PFSK-1 (cell line): ENCODE measurements around the gene HS1BP3.

Experiments used
- FOXP2 ChIP-seq: optimal IDR thresholded peaks from 2 replicates; pipeline ENCODE3; 2011; ENCODE audit warnings: borderline replicate concordance, control low read depth, inconsistent platforms; ENCODE audit not compliant: insufficient read depth; ENCODE audit errors: extremely low read length, extremely low read depth
- POLR2AphosphoS5 ChIP-seq: IDR thresholded peaks from 2 replicates; pipeline ENCODE4 v1.6.1; 2012; ENCODE audit warnings: low read depth, mild to moderate bottlenecking, control low read depth, low read length, moderate library complexity
- SIN3A ChIP-seq: IDR thresholded peaks from 2 replicates; pipeline ENCODE4 v1.6.1; 2012; ENCODE audit warnings: mild to moderate bottlenecking, low read length, moderate library complexity, borderline replicate concordance; ENCODE audit not compliant: insufficient read depth
- TAF1 ChIP-seq: IDR thresholded peaks from 2 replicates; pipeline ENCODE4 v1.6.1; 2012; ENCODE audit warnings: low read length, control low read depth, borderline replicate concordance; ENCODE audit not compliant: insufficient read depth
- TF ChIP-seq, protein P1 (sequence below), 2 experiments: IDR thresholded peaks; 2 replicates each; pipeline versions ENCODE4 v1.6.1 to v1.8.0; 2011 to 2012; ENCODE audit warnings: low read depth in 2 of 2, low read length in 2 of 2, control low read depth in 1 of 2, inconsistent platforms in 1 of 2, mild to moderate bottlenecking in 1 of 2, moderate library complexity in 1 of 2; ENCODE audit not compliant: insufficient read depth in 1 of 2

The HS1BP3 gene

DNA sequence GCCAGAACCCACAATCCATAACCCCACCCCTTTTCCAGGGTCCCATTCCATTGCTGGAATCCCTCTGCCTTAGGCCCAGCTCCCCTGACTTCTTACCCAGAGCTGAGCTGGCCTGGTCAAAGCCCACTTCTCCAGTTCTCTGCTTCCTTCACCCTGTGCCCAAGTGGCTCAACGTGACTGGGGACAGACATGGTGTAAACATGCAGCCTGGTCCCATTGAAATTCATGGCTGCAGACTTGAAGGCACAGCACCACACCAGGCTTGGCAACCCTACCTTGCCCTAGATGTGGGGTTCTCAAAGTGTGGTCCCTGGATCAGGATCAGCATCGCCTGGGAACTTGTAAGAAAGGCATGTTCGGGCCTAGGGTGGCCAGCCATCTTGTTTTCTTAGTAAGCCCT lies 3.7 kb downstream of the HS1BP3 start:
- TF ChIP-seq TAF1, result no peak
- no peak for TF ChIP-seq SIN3A

DNA sequence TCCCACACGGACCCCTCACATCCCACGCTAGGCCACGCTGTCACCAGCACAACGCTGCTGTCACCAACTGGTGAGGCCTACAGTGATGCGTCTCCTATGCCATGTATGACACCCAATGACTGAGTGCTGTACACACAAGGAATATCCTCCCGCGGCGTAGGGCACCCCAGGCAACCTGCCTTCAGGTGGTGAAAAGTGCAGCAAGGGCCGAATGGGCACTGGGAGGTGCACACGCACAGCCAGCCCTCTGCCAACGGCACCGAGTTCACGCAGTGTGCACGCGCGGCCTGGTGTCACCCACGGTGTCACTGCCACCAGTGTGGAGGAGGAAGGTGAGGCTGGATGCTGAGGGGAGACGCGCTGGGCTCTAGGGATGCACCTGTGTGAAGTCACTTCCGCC lies 4.5 kb downstream of the HS1BP3 start:
- TF ChIP-seq, protein P1, sequence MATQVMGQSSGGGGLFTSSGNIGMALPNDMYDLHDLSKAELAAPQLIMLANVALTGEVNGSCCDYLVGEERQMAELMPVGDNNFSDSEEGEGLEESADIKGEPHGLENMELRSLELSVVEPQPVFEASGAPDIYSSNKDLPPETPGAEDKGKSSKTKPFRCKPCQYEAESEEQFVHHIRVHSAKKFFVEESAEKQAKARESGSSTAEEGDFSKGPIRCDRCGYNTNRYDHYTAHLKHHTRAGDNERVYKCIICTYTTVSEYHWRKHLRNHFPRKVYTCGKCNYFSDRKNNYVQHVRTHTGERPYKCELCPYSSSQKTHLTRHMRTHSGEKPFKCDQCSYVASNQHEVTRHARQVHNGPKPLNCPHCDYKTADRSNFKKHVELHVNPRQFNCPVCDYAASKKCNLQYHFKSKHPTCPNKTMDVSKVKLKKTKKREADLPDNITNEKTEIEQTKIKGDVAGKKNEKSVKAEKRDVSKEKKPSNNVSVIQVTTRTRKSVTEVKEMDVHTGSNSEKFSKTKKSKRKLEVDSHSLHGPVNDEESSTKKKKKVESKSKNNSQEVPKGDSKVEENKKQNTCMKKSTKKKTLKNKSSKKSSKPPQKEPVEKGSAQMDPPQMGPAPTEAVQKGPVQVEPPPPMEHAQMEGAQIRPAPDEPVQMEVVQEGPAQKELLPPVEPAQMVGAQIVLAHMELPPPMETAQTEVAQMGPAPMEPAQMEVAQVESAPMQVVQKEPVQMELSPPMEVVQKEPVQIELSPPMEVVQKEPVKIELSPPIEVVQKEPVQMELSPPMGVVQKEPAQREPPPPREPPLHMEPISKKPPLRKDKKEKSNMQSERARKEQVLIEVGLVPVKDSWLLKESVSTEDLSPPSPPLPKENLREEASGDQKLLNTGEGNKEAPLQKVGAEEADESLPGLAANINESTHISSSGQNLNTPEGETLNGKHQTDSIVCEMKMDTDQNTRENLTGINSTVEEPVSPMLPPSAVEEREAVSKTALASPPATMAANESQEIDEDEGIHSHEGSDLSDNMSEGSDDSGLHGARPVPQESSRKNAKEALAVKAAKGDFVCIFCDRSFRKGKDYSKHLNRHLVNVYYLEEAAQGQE (IDR thresholded peaks at IDR 0.05; ENCODE audit: insufficient read depth in 1 of 2, low read depth in 2 of 2, low read length in 2 of 2), result no peak
- no peak for TF ChIP-seq SIN3A
- no peak for TF ChIP-seq TAF1
- TF ChIP-seq POLR2AphosphoS5, result no peak
- TF ChIP-seq FOXP2, result no peak

DNA sequence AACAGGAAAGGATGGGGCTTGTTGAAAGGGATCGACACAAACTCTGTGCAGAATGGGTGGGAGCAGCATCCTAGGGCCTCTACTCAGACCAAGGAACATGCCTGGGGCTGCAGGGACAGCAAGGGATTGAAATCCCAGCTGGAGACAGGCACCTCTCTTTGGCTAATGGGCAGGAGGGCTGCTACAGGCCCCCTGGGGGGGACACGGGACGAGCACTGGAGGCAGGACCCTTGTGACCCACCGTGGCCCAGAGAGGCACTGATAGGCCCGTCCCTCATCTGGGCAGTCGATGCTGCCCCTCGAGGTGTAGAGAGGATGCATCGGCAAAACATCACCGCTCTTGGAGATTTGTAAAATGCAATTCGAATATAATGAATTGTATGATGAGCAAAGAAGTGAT lies 5.1 kb downstream of the HS1BP3 start:
- TF ChIP-seq TAF1, result no peak
- no peak for TF ChIP-seq POLR2AphosphoS5
- TF ChIP-seq, protein P1 (IDR thresholded peaks at IDR 0.05; ENCODE audit: insufficient read depth in 1 of 2, low read depth in 2 of 2, low read length in 2 of 2), result no peak
- no peak for TF ChIP-seq FOXP2
- no peak for TF ChIP-seq SIN3A

DNA sequence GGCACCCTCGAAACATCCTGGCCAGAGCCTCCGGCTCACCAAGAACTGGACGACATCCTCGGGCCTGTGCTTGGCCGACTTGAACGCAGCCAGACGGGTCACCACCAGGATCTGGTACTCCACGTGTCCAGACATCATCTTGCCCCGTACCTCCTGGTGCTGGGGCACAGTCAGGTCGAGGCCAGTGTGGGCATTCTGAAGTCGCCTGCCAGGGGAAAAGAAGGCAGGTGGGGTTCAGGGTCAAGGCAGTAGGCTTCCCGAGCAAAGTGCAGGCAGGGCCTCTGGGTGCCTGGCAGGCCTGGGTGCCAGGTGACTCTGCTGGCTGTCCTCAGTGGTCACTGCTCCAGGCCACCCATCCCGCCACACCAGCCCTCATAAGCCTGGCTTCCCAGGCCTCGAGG lies 5.6 kb downstream of the HS1BP3 start:
- TF ChIP-seq, protein P1 (IDR thresholded peaks at IDR 0.05; ENCODE audit: insufficient read depth in 1 of 2, low read depth in 2 of 2, low read length in 2 of 2), result no peak
- TF ChIP-seq TAF1, result no peak
- no peak for TF ChIP-seq POLR2AphosphoS5
- no peak for TF ChIP-seq SIN3A
- no peak for TF ChIP-seq FOXP2

DNA sequence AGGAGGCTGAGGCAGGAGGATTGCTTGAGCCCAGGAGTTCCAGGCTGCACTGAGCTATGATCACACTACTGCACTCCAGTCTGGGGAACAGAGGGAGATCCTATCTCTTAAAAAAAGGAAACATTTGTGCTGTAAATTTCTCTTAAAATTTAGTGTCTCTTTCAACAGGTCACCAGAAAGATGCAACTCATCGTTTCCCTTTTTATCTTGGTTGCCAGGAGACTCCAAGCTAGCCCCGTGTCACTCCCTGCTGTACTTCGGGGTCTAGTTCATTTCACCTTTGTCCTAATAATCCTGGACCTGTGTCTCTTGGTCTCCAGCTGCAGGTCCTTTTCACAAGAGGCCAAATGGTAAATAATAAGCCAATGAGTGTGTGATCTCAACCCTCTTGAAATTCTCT lies 7.1 kb downstream of the HS1BP3 start:
- TF ChIP-seq FOXP2, result no peak

DNA sequence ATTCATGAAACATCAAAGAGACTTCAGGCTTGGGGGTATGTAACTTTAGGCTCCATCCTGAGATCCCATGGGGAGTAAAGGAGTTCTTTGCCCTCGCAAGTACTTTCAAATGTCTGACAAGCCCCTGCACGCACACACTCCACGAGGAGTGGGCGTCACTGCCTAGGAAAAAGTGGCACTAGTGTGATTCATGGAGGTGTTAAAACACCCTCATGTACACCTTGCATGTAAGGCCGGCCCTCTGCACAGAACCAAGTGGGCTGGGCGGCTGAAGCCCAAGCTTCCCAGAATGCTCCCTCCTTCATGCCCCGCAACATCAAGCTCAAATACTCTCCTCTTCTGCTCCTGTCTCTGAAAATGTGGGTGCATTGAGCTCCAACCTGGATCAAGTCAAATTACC lies 7.8 kb downstream of the HS1BP3 start:
- TF ChIP-seq FOXP2 (no peak), SIN3A (no peak), TAF1 (no peak), POLR2AphosphoS5 (no peak)
- TF ChIP-seq, protein P1 (IDR thresholded peaks at IDR 0.05; ENCODE audit: insufficient read depth in 1 of 2, low read depth in 2 of 2, low read length in 2 of 2), result no peak
